ENCODE data around the gene ZSWIM3.
"Not testable (repeated sequence)": the region's sequence is repeated elsewhere in the genome, so short reads cannot be mapped to it uniquely, and the experiment has no call there.

The ZSWIM3 gene

DNA sequence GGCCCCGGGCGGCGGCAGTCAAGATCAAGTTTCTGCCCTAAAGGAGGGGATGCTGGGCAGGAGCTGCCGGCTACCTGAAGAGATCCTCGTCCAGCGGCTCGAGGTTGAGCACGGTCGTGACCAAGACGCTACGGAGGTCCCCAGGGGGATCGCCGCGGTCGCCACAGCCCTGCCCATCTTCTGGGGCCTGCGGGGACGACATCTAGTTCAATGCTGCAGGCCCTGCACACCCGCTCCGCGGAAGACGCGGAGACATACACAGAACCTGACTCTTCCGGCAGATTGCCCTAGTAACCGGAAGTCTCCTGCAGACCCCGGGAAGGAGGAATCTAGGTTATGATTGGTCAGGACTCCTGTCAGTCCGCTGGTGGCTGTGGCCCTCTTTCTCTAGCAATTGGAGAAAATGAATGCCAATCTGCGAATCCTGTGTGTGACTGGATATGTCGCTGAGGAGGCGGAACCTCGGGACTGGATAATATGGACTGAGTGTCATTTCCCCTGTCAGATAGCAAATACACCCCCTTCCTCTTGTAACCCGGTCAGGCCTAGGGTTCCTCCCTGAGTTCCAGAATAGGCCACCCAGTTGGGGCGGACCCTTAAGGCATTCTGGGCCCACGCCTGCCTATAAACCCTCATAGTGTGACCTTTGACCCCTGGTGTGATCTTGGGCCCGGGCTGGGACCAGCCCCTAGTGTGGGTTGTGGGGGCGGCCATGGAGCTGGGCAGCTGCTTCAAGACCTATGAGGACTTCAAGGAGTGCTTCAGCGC, at the start of gene ZSWIM3, which contains the start of gene ACOT8:
Gene ZSWIM3 (plus strand): TSS at position 501 of the 768 bp plus-strand sequence. CDS start 212 bp downstream, at position 713.
Gene ACOT8 (minus strand): TSS at position 279 of the 768 bp plus-strand sequence. CDS start 77 bp downstream, at position 202.
- DNase-seq (ENCODE audit: low read depth in 2 of 2): peak; percentile 78 to 97

DNA sequence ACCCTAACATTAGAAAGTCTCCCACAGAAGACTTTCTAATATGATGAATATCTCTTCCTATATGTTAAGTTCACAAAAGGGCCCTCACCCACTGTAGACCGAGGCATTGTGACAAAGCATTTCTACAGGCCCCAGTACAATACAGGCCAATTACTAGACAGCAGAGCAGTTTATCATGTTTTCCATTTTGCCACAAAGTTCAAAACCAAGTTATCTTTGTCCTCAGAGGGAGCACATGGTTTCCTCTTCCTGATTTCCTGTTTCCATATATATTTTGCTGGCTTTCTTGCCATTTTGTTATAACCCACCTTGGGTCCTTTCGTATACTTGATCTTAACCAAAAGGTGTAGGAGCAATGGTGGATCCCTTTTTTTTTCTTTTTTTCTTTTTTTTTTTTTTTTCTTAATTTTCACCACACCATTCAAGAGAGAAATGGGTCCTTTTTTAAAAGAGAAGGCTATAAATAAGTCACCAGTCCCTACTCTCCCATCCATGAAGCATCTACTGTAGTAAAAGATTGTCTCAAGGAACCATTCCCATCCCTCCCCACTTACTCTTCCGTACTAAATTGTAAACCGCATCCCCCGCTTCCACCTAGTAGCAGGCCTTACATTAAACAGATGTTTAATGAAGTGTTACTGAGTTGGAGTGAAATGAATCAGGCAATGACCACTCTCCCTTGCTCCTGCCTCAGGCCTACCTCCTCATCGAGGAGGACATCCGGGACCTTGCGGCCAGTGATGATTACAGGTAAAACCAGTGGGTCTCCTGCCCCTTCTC, 47.0 kb upstream of the ZSWIM3 start:
- DNase-seq (ENCODE audit: low read depth in 2 of 2): no peak

DNA sequence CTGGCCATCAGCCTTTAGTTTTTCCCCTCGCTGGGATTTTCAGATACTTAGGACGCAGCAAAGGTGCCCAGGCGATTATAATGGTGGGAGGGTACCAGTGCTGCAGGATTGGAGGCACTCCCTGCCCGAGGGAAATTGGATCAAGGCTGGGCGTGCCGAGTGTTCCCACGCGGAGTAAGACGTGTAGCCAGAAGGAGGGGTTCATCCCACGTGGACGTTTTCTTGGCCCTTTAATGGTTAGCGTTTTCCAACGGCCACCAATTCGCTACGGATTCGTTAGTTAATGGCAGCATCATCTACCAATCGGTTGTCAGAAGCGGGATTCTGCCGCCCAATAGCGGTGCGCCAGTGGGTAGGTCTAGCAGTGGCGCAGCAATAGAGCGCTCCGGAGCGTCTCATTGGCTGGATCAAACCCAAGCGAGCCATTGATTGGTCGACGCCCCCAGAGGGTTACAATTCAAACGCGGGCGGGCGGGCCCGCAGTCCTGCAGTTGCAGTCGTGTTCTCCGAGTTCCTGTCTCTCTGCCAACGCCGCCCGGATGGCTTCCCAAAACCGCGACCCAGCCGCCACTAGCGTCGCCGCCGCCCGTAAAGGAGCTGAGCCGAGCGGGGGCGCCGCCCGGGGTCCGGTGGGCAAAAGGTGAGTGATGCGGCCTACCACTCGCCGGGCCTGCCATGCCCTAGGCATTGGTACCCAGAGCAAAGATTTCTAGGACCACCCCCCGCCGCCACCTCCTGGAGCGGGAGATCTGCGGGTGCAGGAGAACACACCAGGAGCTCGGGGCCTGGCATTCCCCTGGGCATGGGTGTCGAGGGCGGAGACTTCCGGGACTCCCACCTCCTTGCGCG, 45.0 kb upstream of the ZSWIM3 start, which contains the start of gene UBE2C:
Gene UBE2C (plus strand): TSS at position 488 of the 849 bp plus-strand sequence. CDS start 52 bp downstream, at position 540.
- DNase-seq (ENCODE audit: low read depth in 2 of 2): peak; percentile 89 to 91

DNA sequence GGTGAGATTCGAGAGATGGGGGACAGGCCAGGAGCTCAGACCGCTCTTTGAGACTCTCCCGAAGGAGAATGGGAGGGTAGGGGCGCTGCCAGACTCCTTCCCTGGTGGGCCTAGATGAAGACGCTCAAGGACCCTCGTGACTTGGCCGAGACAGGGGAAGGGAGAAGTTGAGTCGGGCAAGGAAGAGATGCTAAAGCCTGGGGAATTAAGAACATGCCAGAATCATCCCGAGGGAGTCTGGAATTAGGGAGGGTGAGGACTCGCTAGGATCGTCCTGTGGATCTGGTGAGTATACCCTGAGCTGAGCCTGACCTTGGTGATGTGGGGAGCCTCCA, 44.4 kb upstream of the ZSWIM3 start:
- no peak for DNase-seq (ENCODE audit: low read depth in 2 of 2)

DNA sequence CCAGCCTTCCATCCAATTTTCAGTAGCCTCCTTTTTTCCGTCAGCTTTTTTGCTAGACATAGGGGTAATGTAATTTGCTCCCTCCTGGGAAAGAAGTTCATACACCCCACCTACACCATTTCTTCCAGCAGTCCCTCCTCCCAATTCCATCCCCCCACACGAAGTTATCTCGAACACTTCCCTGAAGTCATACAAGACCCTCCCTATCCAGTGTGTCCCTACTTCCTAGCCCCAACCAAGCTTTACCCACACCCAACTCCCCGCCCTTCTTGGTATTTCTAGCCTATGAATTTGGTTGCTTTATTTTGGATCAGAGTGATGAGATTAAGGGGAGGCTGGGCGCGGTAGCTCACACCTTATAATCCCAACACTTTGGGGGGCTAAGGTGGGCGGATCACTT, 43.9 kb upstream of the ZSWIM3 start:
- DNase-seq (ENCODE audit: low read depth in 2 of 2): no peak

DNA sequence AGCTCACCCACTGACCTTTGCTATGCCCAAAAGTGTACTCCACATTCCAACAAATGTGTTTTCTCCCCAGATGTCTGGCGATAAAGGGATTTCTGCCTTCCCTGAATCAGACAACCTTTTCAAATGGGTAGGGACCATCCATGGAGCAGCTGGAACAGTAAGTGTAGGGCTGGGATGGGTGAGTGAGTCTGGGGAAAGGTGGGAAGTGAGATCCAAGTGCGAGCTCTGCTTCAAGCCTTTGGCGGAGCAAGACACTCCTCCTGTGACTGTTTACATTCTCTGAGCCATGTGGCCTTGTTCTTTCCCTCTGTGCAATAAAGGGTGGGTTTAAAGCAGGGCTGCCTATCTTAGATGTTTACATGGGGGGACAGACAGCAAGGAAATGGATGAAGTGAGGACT, 43.1 kb upstream of the ZSWIM3 start:
- no peak for DNase-seq (ENCODE audit: low read depth in 2 of 2)

DNA sequence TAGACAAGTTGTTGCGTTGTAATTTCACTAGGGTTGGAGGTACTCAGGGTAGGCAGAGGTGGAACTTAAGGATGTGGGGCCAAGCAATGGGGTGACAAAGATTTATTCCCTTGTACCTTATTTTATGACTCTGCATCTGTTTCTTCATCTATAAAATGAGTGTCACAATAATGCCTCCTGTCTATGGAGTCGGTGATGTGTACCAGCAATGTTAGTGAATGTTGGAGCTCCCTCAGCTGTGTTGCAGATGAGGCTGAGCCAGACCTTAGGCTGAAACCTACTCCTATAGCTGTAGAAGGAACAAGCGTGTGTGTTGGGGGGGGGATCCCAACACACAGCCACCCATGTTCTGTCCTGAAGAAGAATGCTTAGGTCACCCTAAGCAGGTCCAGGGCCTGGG, 40.5 kb upstream of the ZSWIM3 start:
- DNase-seq (ENCODE audit: low read depth in 2 of 2): no peak

DNA sequence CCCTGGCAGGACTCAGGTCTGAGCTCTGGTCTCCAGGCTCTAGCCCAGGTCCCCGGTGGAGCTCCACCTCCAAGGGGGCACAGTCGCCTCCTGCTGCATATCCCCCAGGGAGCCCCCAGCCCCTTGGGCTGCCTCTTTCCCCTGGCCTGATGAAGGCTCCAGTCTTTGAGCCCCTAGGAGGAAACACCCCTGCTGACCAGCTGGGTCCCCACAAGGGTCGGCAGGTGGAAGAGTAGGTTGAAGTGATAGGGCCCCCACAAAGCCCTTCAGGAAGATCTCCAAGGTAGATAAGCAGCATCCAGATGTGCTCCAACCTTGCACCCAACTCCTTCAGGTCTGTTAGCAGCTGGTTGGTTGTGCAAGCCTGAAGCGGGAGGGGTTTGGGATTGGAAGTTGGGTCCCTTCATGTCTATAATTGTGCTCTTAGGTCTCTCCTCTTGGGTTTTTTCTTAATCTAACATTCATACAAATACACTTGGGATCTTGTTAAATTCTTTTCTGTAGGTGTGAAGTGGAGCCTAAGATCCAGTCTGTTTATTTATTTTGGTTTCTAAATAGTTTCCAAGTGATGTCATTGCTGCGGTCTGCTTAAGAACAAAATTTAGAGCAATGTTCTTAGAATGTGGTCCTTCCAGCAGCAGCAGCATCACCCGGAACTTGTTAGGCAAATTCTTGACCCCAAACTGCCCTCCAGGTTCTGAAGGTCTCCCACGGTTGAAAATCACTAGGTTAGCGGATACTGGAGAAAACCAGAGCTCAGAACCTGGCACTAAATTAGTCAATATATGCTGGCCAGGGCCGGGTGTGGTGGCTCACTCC, 39.8 kb upstream of the ZSWIM3 start:
- no peak for DNase-seq (ENCODE audit: low read depth in 2 of 2)

DNA sequence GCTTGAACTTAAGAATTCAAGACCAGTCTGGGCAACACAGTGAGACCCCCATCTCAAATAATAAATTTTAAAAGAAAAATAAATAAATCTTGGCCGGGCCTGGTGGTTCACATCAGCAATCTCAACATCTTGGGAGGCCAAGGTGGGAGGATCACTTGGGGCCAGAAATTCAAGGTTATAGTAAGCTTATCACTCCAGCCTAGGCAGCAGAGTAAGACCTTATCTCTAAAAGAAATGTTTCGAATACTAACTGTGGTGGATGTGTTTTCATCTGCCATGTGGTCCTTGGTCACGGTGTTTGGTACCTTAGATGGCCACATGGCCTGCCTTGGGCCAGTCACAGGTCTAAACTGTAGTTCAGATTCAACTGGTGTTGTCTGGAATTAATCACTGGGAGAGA, 39.2 kb upstream of the ZSWIM3 start:
- DNase-seq (ENCODE audit: low read depth in 2 of 2): no peak

DNA sequence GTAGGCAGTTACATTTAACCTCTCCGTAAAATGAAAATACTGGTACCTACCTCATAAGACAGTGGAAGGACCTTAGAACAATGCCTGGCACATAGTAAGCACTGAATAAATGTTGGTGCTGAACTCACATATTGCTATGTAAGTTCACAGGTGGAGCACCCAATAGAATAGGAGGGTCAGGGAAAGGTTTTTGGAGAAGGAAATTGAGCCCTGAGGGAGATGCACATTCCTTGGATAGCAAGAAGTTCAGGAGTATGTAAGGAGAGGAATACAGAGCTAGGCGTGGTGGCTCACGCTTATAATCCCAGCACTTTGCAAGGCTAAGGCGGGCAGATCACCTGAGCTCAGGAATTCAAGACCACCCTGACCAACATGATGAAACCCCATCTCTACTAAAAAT, 37.9 kb upstream of the ZSWIM3 start:
- DNase-seq (ENCODE audit: low read depth in 2 of 2): no peak

DNA sequence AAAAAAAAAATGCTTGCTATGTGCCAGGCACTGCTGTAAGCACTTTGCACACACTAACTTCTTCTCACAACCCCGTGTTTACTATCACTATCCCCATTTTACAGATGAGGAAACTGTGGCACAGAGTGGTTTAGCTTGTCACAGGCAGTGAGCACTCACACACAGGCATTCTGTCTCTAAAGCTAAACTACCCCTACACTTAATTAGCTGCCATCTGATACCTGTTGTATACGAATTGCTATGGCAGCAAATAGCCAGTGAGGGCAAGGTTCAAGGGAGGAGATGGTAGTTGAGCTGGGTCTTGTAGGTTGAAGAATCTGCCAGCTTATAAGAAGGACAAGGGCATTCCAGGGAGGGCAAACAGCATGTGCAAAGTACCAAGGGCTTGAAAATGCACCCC, 35.5 kb upstream of the ZSWIM3 start:
- DNase-seq (ENCODE audit: low read depth in 2 of 2): no peak

DNA sequence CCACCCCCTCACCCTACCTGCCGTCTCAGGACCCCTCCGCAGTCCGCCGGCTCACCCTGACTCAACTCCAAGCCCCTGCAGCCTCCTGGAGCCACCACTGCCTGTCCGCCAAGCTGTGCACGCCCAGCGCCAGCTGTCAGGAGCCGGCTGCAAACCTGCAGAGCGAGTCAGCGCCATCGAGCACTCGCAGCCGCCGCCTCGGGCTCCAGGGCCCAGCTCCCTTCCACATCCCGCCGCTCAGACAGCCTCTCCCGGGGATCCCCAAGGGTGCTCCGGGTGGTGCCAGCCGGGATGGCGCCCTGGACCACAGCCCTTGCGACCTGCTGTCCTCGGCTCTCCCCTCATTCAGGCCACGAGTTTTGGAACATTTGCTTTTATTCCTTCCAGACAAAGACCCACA, 34.6 kb upstream of the ZSWIM3 start:
- no peak for DNase-seq (ENCODE audit: low read depth in 2 of 2)

DNA sequence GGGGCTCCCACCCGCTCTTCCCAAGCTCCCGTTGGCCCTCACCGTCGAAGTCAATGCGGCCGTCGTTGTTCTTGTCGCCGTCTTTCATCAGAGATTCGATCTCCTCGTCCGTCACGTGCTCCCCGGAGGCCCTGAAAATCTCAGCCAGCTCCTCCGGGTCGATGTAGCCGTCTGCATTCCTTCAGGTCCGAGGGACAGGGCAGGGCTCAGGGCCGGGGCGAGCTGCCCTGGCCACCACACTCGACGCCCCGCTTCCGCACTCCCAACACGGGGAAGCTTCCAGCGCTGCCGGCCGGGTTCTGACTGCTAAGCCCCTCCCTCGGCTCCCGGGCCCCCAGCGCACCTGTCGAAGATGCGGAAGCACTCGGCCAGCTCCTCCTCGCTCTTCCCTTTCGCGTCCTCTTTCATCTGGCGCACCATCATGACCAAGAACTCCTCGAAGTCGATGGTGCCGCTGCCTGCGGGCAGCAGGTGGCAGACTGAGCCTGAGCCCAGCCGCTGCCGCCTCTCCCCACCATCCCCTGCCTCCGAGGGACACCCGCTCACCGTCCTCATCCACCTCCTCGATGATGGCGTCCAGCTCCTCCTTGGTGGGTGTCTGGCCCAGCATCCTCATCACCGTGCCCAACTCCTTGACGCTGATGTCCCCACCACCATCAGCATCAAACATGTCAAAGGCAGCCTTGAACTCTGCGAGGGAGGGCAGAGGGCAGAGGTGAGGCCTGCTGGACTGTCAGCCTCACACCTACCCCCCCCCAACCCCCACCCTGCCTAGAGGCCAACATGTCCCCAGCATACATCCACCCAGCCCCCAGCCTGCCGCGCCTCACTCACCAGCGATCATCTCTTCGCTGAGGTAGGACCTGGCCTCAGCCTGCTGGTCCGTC, 33.2 kb upstream of the ZSWIM3 start:
- DNase-seq (ENCODE audit: low read depth in 2 of 2): peak in 1 of 2 donors; percentile 25

DNA sequence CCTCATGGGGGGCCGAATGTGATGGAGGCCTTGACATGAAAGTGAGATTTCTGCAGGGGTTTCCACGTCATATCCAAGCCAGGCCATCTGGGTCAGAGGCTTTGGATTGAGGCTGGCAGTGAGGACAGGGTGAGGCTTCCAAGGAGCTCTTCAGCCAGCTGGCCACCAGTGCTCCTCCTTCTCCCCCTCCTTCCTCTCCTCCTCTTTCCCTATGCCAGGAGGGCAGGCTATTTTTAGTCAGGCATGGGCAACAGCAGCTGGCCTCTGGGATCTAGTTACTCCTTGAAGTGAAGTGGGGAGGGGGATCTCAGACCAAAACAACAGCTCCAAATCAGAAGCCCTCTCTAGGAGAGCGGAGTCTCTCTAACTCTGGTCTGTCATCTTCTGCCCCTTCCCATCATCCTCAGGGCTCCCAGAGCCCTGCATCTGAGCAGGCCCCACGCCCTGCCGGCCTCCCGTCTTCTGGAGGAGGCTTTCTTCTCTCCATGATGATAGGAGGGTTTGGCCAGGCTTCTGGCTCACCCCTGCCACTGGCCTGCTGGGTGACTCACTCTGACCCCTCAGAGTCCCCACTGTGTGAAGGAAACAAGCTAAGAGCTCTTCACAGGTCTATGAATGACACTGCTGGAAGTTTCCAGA, 30.9 kb upstream of the ZSWIM3 start:
- DNase-seq (ENCODE audit: low read depth in 2 of 2): no peak

DNA sequence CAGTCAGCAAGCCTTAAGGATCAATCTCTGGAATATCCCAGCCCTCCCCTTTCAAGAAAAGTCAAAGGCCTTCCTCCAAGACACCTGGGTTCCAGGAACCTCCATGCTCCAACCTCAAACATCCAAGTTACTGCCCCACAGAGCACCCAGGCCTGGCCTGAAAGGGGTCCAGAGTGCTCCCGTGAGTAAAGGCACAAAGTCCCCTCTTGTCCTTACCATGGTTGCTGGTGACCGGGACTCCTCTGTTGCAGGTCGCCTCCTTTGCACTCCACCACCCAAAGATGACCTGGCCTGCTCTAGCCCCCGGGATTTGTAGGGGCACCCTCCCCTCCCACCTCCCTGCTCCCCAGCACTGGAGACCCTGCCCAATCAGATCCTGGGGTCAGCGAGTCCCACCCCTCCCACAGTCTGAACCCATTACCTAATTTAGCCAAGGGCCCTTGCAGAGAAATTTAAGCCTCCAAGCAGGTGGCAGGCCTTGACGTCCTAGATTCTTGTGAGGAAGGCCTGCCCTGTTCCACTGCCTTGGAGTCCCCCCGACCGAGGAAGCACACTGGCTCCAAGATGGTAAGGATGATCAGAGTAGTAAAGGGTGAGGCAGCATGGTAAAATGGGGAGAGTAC, 30.3 kb upstream of the ZSWIM3 start, which contains the start of gene TNNC2:
Gene TNNC2 (minus strand): TSS at position 283 of the 623 bp plus-strand sequence. CDS start 64 bp downstream, at position 219.
- DNase-seq (ENCODE audit: low read depth in 2 of 2): no peak

DNA sequence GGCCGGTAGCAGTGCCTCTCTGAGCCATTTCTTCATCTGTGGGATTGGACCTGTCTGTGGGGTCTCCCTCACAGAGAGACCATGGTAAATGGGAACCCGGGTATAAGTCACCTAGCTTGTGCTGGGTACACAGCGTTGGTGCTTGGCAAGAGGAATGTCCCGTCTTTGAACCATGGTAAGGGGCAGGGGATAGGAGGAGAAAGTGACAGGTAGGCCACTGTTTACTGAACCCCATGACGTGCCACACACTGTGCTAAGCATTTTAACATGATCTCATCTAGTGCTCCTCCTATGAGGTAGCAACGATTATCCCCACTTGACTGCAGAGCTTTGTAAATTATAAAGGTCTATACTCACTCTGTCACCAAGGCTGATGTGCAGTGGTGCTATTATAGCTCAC, 29.7 kb upstream of the ZSWIM3 start:
- DNase-seq (ENCODE audit: low read depth in 2 of 2): no peak

DNA sequence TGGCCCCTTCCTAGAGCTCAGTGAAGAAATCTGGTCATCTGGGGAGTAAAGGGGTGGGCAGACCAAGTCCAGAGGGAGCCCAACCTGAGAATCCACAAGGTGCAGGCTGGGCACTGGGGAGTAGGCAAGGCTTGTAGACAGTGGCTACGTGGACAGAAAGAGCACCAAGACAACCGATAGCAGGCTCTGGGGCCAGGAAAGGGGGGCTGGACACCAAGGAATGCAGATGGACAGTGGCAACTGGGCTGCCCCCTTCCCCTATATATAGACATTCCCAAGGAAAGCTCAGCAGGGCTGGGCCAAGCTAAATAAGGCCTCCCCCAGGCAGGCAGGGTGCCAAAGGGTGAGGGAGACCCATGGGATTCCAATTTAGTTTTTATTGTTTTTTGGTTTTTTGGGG, 28.8 kb upstream of the ZSWIM3 start:
- no peak for DNase-seq (ENCODE audit: low read depth in 2 of 2)

DNA sequence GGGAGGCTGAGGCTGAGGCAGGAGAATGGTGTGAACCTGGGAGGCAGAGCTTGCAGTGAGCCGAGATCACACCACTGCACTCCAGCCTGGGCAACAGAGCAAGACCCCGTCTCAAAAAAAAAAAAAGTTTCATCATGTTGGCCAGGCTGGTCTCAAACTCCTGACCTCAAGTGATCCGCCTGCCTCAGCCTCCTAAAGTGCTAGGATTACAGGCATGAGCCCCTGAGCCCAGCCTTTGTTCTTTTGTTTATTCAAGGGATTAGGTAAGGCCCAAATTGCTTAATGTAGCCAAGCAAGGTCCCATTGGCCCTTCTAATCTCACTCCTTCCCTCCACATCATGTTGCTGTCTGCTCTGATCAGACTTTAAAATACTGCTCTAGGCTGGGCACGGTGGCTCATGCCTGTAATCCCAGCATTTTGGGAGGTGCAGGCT, 27.7 kb upstream of the ZSWIM3 start:
- not testable (repeated sequence) for DNase-seq (ENCODE audit: low read depth in 2 of 2)

DNA sequence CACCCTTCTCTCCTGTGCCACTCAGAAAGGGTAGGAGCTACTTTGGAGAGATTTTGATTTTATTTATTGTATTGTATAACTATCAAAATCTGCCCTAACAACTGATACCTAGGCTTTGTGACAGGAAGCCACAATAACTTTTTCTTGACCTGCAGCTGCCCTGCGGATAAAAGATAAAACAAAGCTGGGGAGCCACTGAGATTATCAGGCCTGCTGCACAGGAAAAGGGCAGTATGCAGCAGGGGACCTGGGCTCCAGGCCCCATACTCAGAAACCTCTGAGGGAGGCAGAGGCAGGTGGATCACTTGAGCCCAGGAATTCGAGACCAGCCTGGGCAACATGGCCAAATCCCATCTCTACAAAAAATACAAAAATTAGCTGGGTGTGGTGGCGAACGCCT, 24.8 kb upstream of the ZSWIM3 start:
- no peak for DNase-seq (ENCODE audit: low read depth in 2 of 2)
